ENCODE measurements around the gene MKRN2. TPM values are rescaled to one million over a fixed set of nuclear protein-coding genes. Genes with fewer than 3 reads are reported as not detected.

The MKRN2 gene
- total and polyA plus RNA-seq, 5 donors from 2014 or later: 24.6 to 61.6 (median 51.1) TPM

GRCh38 chr3:12590096-12590495, 33.2 kb downstream of the MKRN2 start:
- Histone ChIP-seq H3K36me3 (ENCODE audit: control insufficient read depth, insufficient read depth, low read length) (peaks cover 79% of the 10 kb centered on the region), H3K27ac (ENCODE audit: insufficient read depth, low read length, poor library complexity, severe bottlenecking) (no peak overlapping the region), H3K4me1 (ENCODE audit: control insufficient read depth, insufficient read depth, low read length, poor library complexity, severe bottlenecking) (no peaks in the 10 kb centered on the region), H3K27me3 (ENCODE audit: control insufficient read depth, insufficient read depth, low read length) (no peaks in the 10 kb centered on the region), H3K9me3 (ENCODE audit: control insufficient read depth in 2 of 2, low read length in 2 of 2) (no peaks in the 10 kb centered on the region), H3K4me3 (ENCODE audit: low read depth, low read length) (no peak overlapping the region)
- Mint-ChIP-seq H3K4me3 (no peak overlapping the region), H3K36me3 (peaks cover 48% of the 10 kb centered on the region), H3K27ac (peak overlapping the region in 1 of 3 donors; percentile 52), H3K9me3 (no peaks in the 10 kb centered on the region), H3K27me3 (no peaks in the 10 kb centered on the region), H3K4me1 (peaks cover 0 to 5% (median 0%) of the 10 kb centered on the region in 4 donors)
- DNase-seq: no peak
- ATAC-seq (ENCODE audit: low read depth in 2 of 2): no peak

DNA sequence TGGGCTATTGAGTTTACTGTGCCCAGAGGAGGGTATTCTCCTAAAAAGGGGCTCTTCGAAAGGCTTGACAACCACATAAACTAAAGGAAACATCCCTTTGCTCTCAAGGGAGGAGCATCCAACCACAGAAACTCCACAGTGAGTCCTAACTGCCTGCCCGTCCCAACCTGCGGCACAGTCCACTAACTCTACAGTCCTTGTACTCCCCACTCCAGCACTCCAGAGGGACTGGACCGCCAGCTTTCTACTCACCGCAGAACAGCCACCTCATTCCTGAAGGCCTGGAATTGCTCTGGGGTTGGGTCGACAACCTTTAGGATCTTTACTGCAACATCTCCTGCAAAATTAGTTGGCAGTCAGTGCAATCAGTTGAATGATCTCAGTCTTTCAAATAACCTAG, 34.6 kb downstream of the MKRN2 start:
- H3K4me1 Mint-ChIP-seq: peaks cover 0 to 5% (median 0%) of the 10 kb centered on the region in 4 donors
- H3K9me3 Mint-ChIP-seq: no peaks in the 10 kb centered on the region
- DNase-seq (no peak), ATAC-seq (ENCODE audit: low read depth in 2 of 2) (no peak)
- Histone ChIP-seq H3K36me3 (ENCODE audit: control insufficient read depth, insufficient read depth, low read length) (peaks cover 76% of the 10 kb centered on the region), H3K9me3 (ENCODE audit: control insufficient read depth in 2 of 2, low read length in 2 of 2) (no peaks in the 10 kb centered on the region), H3K27ac (ENCODE audit: insufficient read depth, low read length, poor library complexity, severe bottlenecking) (no peak overlapping the region), H3K4me1 (ENCODE audit: control insufficient read depth, insufficient read depth, low read length, poor library complexity, severe bottlenecking) (no peaks in the 10 kb centered on the region), H3K4me3 (ENCODE audit: low read depth, low read length) (no peak overlapping the region), H3K27me3 (ENCODE audit: control insufficient read depth, insufficient read depth, low read length) (no peaks in the 10 kb centered on the region)
- H3K27me3 Mint-ChIP-seq: no peaks in the 10 kb centered on the region
- no peak overlapping the region for H3K4me3 Mint-ChIP-seq
- H3K36me3 Mint-ChIP-seq: peaks cover 55% of the 10 kb centered on the region
- H3K27ac Mint-ChIP-seq: peak overlapping the region in 1 of 3 donors; percentile 32

DNA sequence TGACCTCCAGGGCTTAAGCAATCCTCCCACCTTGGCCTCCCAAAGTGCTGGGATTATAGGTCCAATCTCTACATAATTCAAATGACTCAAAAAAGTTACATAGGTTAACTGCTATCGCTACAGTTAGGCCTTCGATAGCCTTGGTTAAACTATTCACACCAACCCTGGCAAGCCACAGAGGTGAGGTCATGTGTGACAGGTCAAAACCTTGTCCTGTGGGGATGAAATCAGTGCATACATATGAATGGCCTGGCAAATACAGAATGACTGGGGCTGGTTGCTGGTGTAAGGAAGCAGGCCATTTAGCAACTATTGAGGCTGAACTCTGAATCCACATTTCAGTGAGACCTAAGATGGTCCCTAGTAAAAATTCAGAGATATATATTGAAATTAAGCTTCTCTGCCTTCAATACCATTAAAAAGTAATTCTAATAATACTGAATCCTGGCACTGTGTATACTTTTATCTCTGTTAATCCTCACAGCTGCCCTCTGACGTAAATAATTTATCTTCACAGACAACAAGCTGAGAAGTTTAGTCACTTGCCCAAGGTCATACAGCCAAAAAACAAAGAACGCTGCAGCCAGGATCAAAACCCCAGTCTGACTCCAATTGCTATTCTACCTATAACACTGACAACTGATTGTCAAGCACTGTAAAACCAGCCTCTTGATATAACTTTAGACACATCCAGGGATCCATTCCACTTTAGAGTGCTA, 35.3 kb downstream of the MKRN2 start:
- Histone ChIP-seq H3K9me3 (ENCODE audit: control insufficient read depth in 2 of 2, low read length in 2 of 2) (no peaks in the 10 kb centered on the region), H3K4me1 (ENCODE audit: control insufficient read depth, insufficient read depth, low read length, poor library complexity, severe bottlenecking) (no peaks in the 10 kb centered on the region), H3K4me3 (ENCODE audit: low read depth, low read length) (no peak overlapping the region), H3K27ac (ENCODE audit: insufficient read depth, low read length, poor library complexity, severe bottlenecking) (no peak overlapping the region), H3K27me3 (ENCODE audit: control insufficient read depth, insufficient read depth, low read length) (no peaks in the 10 kb centered on the region), H3K36me3 (ENCODE audit: control insufficient read depth, insufficient read depth, low read length) (peaks cover 75% of the 10 kb centered on the region)
- ATAC-seq (ENCODE audit: low read depth in 2 of 2) (no peak), DNase-seq (no peak)
- peaks cover 0 to 5% (median 0%) of the 10 kb centered on the region in 4 donors for H3K4me1 Mint-ChIP-seq
- no peak overlapping the region for H3K4me3 Mint-ChIP-seq
- H3K27ac Mint-ChIP-seq: no peak overlapping the region
- H3K27me3 Mint-ChIP-seq: no peaks in the 10 kb centered on the region
- peaks cover 59% of the 10 kb centered on the region for H3K36me3 Mint-ChIP-seq
- H3K9me3 Mint-ChIP-seq: no peaks in the 10 kb centered on the region

DNA sequence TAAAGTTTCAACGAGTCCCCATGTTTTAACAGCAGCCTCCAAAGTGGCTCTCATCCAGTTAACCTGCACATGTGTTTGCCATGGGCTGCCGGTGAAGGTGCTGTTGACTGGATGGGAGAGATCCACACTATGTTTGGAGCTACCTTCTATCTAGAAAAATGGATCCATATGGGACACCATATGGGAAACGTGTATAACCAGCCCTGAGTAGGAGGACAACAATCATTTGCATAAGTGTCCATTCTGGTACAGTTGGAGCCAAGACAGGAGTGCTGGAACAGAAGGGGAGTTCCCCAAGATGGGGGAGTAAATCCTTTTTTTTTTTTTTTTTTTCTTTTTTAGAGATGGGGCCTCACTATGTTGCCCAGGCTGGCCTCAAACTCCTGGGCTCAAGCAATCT, 36.6 kb downstream of the MKRN2 start:
- H3K4me3 ChIP-seq (ENCODE audit: low read depth, low read length): no peak overlapping the region
- H3K9me3 ChIP-seq (ENCODE audit: control insufficient read depth in 2 of 2, low read length in 2 of 2): no peaks in the 10 kb centered on the region
- no peaks in the 10 kb centered on the region for H3K27me3 Mint-ChIP-seq
- ATAC-seq (ENCODE audit: low read depth in 2 of 2) (no peak), DNase-seq (no peak)
- peaks cover 76% of the 10 kb centered on the region for H3K36me3 ChIP-seq (ENCODE audit: control insufficient read depth, insufficient read depth, low read length)
- H3K27ac Mint-ChIP-seq: peak overlapping the region in 2 of 3 donors; percentile 33 to 81
- H3K9me3 Mint-ChIP-seq: no peaks in the 10 kb centered on the region
- peaks cover 54% of the 10 kb centered on the region for H3K36me3 Mint-ChIP-seq
- no peaks in the 10 kb centered on the region for H3K27me3 ChIP-seq (ENCODE audit: control insufficient read depth, insufficient read depth, low read length)
- no peak overlapping the region for H3K27ac ChIP-seq (ENCODE audit: insufficient read depth, low read length, poor library complexity, severe bottlenecking)
- no peak overlapping the region for H3K4me3 Mint-ChIP-seq
- H3K4me1 Mint-ChIP-seq: peaks cover 0 to 5% (median 0%) of the 10 kb centered on the region in 4 donors
- H3K4me1 ChIP-seq (ENCODE audit: control insufficient read depth, insufficient read depth, low read length, poor library complexity, severe bottlenecking): no peaks in the 10 kb centered on the region

DNA sequence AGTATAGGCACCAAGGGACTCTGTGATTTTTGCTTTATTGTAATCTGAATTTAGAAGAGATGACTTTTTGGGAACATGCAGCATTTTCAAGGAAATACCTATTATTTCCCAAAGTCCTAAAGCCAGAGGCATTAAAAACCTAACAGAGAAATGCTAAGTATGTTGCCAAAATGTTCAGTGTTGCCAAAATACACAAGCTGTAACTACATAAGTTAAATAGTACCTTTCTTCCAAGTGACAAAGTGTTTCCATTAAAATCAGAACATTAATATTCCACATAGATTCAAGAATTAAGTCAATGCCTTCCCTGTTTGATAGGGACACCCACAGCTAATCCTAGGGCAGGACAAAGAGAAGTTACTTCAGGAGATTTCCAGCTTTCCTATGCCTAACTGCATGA, 42.0 kb downstream of the MKRN2 start:
- H3K4me1 Mint-ChIP-seq: peaks cover under 1 to 8% (median 4%) of the 10 kb centered on the region in 4 donors
- no peaks in the 10 kb centered on the region for H3K9me3 ChIP-seq (ENCODE audit: control insufficient read depth in 2 of 2, low read length in 2 of 2)
- no peak overlapping the region for H3K4me3 Mint-ChIP-seq
- H3K27me3 Mint-ChIP-seq: no peaks in the 10 kb centered on the region
- no peaks in the 10 kb centered on the region for H3K4me1 ChIP-seq (ENCODE audit: control insufficient read depth, insufficient read depth, low read length, poor library complexity, severe bottlenecking)
- H3K9me3 Mint-ChIP-seq: no peaks in the 10 kb centered on the region
- DNase-seq (no peak), ATAC-seq (ENCODE audit: low read depth in 2 of 2) (no peak)
- peak overlapping the region in 2 of 3 donors; percentile 36 to 65 for H3K27ac Mint-ChIP-seq
- H3K27ac ChIP-seq (ENCODE audit: insufficient read depth, low read length, poor library complexity, severe bottlenecking): no peak overlapping the region
- no peaks in the 10 kb centered on the region for H3K27me3 ChIP-seq (ENCODE audit: control insufficient read depth, insufficient read depth, low read length)
- peaks cover 50% of the 10 kb centered on the region for H3K36me3 Mint-ChIP-seq
- peaks cover 89% of the 10 kb centered on the region for H3K36me3 ChIP-seq (ENCODE audit: control insufficient read depth, insufficient read depth, low read length)
- H3K4me3 ChIP-seq (ENCODE audit: low read depth, low read length): no peak overlapping the region

DNA sequence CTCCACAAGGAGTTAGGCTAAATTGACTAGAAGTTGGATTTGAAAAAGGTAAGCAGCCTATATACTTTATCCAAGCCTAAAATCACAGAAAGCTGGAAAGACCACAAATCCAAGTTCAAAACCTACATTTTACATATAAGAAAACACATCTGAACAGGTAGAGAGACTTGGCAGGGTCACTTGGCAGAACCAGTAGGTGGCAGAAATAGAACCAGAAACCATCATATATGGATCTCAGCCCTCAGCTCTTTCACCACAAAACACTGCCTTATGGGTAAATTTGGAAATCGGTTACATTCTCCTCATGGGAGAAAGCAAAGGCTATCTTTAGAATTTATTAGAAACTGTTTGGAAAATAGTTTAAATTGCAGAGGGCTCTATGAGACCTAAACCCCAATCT, 44.2 kb downstream of the MKRN2 start:
- no peak for ATAC-seq (ENCODE audit: low read depth in 2 of 2)
- Histone ChIP-seq H3K4me1 (ENCODE audit: control insufficient read depth, insufficient read depth, low read length, poor library complexity, severe bottlenecking) (no peaks in the 10 kb centered on the region), H3K9me3 (ENCODE audit: control insufficient read depth in 2 of 2, low read length in 2 of 2) (no peaks in the 10 kb centered on the region), H3K4me3 (ENCODE audit: low read depth, low read length) (no peak overlapping the region), H3K27ac (ENCODE audit: insufficient read depth, low read length, poor library complexity, severe bottlenecking) (no peak overlapping the region), H3K27me3 (ENCODE audit: control insufficient read depth, insufficient read depth, low read length) (no peaks in the 10 kb centered on the region), H3K36me3 (ENCODE audit: control insufficient read depth, insufficient read depth, low read length) (peaks cover 86% of the 10 kb centered on the region)
- H3K4me3 Mint-ChIP-seq: no peak overlapping the region
- peaks cover 6 to 14% (median 7%) of the 10 kb centered on the region in 4 donors for H3K4me1 Mint-ChIP-seq
- no peaks in the 10 kb centered on the region for H3K9me3 Mint-ChIP-seq
- H3K36me3 Mint-ChIP-seq: peaks cover 37% of the 10 kb centered on the region
- DNase-seq: no peak
- H3K27me3 Mint-ChIP-seq: no peaks in the 10 kb centered on the region
- no peak overlapping the region for H3K27ac Mint-ChIP-seq

- DNase-seq (no peak), ATAC-seq (ENCODE audit: low read depth in 2 of 2) (no peak)
- Mint-ChIP-seq H3K36me3 (peaks cover 45% of the 10 kb centered on the region), H3K9me3 (no peaks in the 10 kb centered on the region), H3K27ac (peak overlapping the region in 1 of 3 donors; percentile 83), H3K4me3 (no peak overlapping the region), H3K27me3 (no peaks in the 10 kb centered on the region), H3K4me1 (peaks cover 15 to 24% (median 19%) of the 10 kb centered on the region in 4 donors)
- peaks cover 77% of the 10 kb centered on the region for H3K36me3 ChIP-seq (ENCODE audit: control insufficient read depth, insufficient read depth, low read length)
- H3K27me3 ChIP-seq (ENCODE audit: control insufficient read depth, insufficient read depth, low read length): no peaks in the 10 kb centered on the region
- H3K4me1 ChIP-seq (ENCODE audit: control insufficient read depth, insufficient read depth, low read length, poor library complexity, severe bottlenecking): peaks cover 7% of the 10 kb centered on the region
- no peaks in the 10 kb centered on the region for H3K9me3 ChIP-seq (ENCODE audit: control insufficient read depth in 2 of 2, low read length in 2 of 2)
- no peak overlapping the region for H3K27ac ChIP-seq (ENCODE audit: insufficient read depth, low read length, poor library complexity, severe bottlenecking)
- H3K4me3 ChIP-seq (ENCODE audit: low read depth, low read length): no peak overlapping the region
Observed at GRCh38 chr3:12603969-12604368, 47.1 kb downstream of the MKRN2 start.

- peaks cover 16% of the 10 kb centered on the region for H3K4me1 ChIP-seq (ENCODE audit: control insufficient read depth, insufficient read depth, low read length, poor library complexity, severe bottlenecking)
- peaks cover 25 to 42% (median 34%) of the 10 kb centered on the region in 4 donors for H3K4me1 Mint-ChIP-seq
- H3K27ac Mint-ChIP-seq: no peak overlapping the region
- H3K9me3 Mint-ChIP-seq: no peaks in the 10 kb centered on the region
- no peaks in the 10 kb centered on the region for H3K27me3 ChIP-seq (ENCODE audit: control insufficient read depth, insufficient read depth, low read length)
- no peak overlapping the region for H3K4me3 ChIP-seq (ENCODE audit: low read depth, low read length)
- H3K9me3 ChIP-seq (ENCODE audit: control insufficient read depth in 2 of 2, low read length in 2 of 2): no peaks in the 10 kb centered on the region
- no peak overlapping the region for H3K27ac ChIP-seq (ENCODE audit: insufficient read depth, low read length, poor library complexity, severe bottlenecking)
- peaks cover 40% of the 10 kb centered on the region for H3K36me3 Mint-ChIP-seq
- H3K27me3 Mint-ChIP-seq: no peaks in the 10 kb centered on the region
- H3K4me3 Mint-ChIP-seq: no peak overlapping the region
- peaks cover 58% of the 10 kb centered on the region for H3K36me3 ChIP-seq (ENCODE audit: control insufficient read depth, insufficient read depth, low read length)
- DNase-seq: no peak
- no peak for ATAC-seq (ENCODE audit: low read depth in 2 of 2)
Observed at GRCh38 chr3:12608376-12608775, 51.5 kb downstream of the MKRN2 start.

Measured in CD4-positive, CD25-positive, alpha-beta regulatory T cell (primary cell).